Measurements from ENCODE around the gene ROBO3. TPM values are rescaled to one million over a fixed set of nuclear protein-coding genes. Genes with fewer than 3 reads are reported as not detected.

Gene ROBO3
- total and polyA plus RNA-seq, 2 experiments from 2014 or later = 12.1 TPM

DNA sequence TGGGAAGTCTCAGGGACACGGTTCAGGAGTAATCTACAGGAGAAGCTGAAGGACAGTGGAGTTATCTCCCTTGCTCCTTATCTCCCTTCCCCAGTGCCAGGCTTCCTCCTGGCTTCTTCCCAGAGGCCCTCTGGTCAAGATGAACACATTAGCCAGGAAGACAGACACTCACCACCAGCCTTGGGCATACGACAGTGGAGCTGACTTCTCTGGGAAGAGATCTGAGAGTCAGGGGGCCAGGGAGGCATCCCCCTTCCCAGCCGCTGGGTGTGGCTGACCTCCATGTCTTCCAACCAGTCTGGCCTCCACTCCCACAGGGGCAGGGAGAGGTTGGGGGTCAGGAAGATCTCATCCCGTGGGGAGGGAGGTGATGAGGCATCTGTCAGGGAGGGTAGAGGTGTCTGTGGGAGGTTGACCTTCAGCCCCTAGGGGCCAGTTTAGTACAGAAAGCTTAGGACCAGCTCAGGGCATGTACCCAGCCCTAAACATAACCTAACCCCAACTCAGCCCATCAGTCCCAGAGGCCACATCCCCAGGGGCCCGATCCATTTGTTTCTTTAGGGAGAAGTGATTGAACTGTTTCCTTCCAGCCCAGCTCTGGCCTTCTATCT, 19.7 kb downstream of the ROBO3 start:
- 84 to 92% methylated on average over 5 of the region's 5 CpGs for WGBS, 2 experiments (ENCODE audit: low coverage in 1 of 2, low lambda C conversion rate in 2 of 2, missing lambda C conversion rate in 2 of 2)
- no peak overlapping the region for H3K9ac ChIP-seq
- in situ Hi-C loops (cut with MboI) = no loop called here
- H2AFZ ChIP-seq = no peak overlapping the region
- H3K79me2 ChIP-seq (ENCODE audit: insufficient read depth) = no peaks in the 10 kb centered on the region
- H3K27me3 ChIP-seq (replicated peaks; ENCODE audit: insufficient read depth) = no peaks in the 10 kb centered on the region
- no peaks in the 10 kb centered on the region for H3F3A ChIP-seq (ENCODE audit: insufficient read depth)
- no peak for DNase-seq
- H3K36me3 ChIP-seq (ENCODE audit: low read depth) = no peaks in the 10 kb centered on the region
- H3K9me3 ChIP-seq (ENCODE audit: low read depth) = no peaks in the 10 kb centered on the region
- TF ChIP-seq EZH2phosphoT487 (IDR thresholded peaks at IDR 0.05; ENCODE audit: insufficient read depth, low read depth) (no peak), EZH2 (IDR thresholded peaks at IDR 0.05; ENCODE audit: insufficient read depth, poor library complexity, severe bottlenecking) (no peak)
- H3K4me3 ChIP-seq = no peak overlapping the region
- no peaks in the 10 kb centered on the region for H3K4me1 ChIP-seq (ENCODE audit: insufficient read depth)
- H3K9me2 ChIP-seq (ENCODE audit: insufficient read depth) = no peaks in the 10 kb centered on the region
- H4K20me1 ChIP-seq (ENCODE audit: insufficient read depth) = no peaks in the 10 kb centered on the region
- no peak overlapping the region for H3K27ac ChIP-seq
- no peak overlapping the region for H3K4me2 ChIP-seq (ENCODE audit: unreplicated experiment)

DNA sequence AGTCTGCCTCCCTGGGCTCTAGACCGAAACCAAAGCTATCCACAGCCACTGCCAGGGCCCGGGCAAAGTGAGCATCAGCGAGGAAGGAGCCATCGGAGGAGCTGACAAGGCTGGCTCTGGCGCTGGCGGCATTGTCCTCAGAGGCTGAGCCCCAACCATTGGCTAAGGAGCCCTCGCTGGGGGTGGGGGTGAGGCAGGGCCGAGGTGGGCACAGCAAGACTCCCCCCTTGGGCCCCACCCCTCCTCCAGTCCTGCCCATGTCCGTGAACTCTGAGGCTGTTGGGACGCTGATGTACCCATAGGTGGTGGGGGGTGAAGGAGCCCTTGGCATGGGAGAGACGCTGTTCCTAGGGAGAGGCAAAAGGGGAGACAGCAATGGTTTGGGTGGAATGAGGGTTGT, 21.2 kb downstream of the ROBO3 start:
- in situ Hi-C loops (cut with MboI) = no loop called here
- Histone ChIP-seq H3K4me3 (no peak overlapping the region), H3K4me2 (ENCODE audit: unreplicated experiment) (no peak overlapping the region), H3F3A (ENCODE audit: insufficient read depth) (no peaks in the 10 kb centered on the region), H3K36me3 (ENCODE audit: low read depth) (no peaks in the 10 kb centered on the region), H3K27me3 (replicated peaks; ENCODE audit: insufficient read depth) (no peaks in the 10 kb centered on the region), H4K20me1 (ENCODE audit: insufficient read depth) (no peaks in the 10 kb centered on the region), H3K4me1 (ENCODE audit: insufficient read depth) (no peaks in the 10 kb centered on the region), H3K9me3 (ENCODE audit: low read depth) (no peaks in the 10 kb centered on the region), H3K79me2 (ENCODE audit: insufficient read depth) (no peaks in the 10 kb centered on the region), H3K27ac (no peak overlapping the region), H2AFZ (no peak overlapping the region), H3K9ac (no peak overlapping the region), H3K9me2 (ENCODE audit: insufficient read depth) (no peaks in the 10 kb centered on the region)
- TF ChIP-seq EZH2 (IDR thresholded peaks at IDR 0.05; ENCODE audit: insufficient read depth, poor library complexity, severe bottlenecking) (no peak), EZH2phosphoT487 (IDR thresholded peaks at IDR 0.05; ENCODE audit: insufficient read depth, low read depth) (no peak)
- DNase-seq = no peak
- 77 to 84% methylated on average over 11 of the region's 11 CpGs for whole genome bisulfite sequencing, 2 experiments (ENCODE audit: low coverage in 1 of 2, low lambda C conversion rate in 2 of 2, missing lambda C conversion rate in 2 of 2)

DNA sequence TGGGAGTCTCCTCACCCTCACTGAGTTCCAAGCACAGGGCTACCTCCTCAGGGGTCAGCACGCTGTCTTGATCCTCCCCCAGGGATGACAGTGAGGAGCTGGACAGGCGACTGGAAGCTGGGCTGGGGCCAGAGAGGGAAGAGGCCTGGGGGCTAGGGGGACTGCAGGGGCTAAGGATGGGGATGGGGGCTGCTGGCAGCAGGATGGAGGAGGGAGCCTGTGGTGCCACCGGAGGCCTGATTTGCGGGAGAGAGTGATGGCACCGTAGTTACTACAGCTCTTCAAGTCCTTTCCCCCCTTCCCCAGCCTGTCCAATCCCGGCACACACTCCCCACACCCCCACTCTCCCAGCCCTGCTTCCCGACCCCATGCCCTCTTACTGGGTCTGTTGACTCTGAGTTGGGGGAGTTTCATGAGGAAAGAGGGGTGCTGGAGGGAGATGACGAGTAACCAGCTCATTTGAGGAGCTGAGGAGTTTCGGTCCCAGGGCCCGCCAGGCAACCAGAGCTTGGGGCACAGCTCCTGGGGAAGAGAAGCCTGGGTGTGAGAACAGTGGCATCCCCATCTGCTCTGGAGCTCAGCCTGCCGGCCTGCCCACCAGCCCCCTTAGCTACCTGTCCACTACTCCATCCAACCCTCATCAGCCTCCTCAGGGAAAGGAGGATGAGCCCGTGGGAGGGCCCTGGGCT, 21.9 kb downstream of the ROBO3 start:
- in situ Hi-C loops (cut with MboI) = no loop called here
- DNase-seq = no peak
- Histone ChIP-seq H4K20me1 (ENCODE audit: insufficient read depth) (no peaks in the 10 kb centered on the region), H3K36me3 (ENCODE audit: low read depth) (no peaks in the 10 kb centered on the region), H3K9ac (no peak overlapping the region), H3K9me2 (ENCODE audit: insufficient read depth) (no peaks in the 10 kb centered on the region), H3K4me2 (ENCODE audit: unreplicated experiment) (no peak overlapping the region), H3K4me1 (ENCODE audit: insufficient read depth) (no peaks in the 10 kb centered on the region), H3K27ac (no peak overlapping the region), H3K79me2 (ENCODE audit: insufficient read depth) (no peaks in the 10 kb centered on the region), H3F3A (ENCODE audit: insufficient read depth) (no peaks in the 10 kb centered on the region), H3K4me3 (no peak overlapping the region), H3K9me3 (ENCODE audit: low read depth) (no peaks in the 10 kb centered on the region), H2AFZ (no peak overlapping the region), H3K27me3 (replicated peaks; ENCODE audit: insufficient read depth) (no peaks in the 10 kb centered on the region)
- 73 to 77% methylated on average over 6 to 12 of the region's 12 CpGs for WGBS, 2 experiments (ENCODE audit: low coverage in 1 of 2, low lambda C conversion rate in 2 of 2, missing lambda C conversion rate in 2 of 2)
- no peak for TF ChIP-seq EZH2 (IDR thresholded peaks at IDR 0.05; ENCODE audit: insufficient read depth, poor library complexity, severe bottlenecking)
- no peak for TF ChIP-seq EZH2phosphoT487 (IDR thresholded peaks at IDR 0.05; ENCODE audit: insufficient read depth, low read depth)

DNA sequence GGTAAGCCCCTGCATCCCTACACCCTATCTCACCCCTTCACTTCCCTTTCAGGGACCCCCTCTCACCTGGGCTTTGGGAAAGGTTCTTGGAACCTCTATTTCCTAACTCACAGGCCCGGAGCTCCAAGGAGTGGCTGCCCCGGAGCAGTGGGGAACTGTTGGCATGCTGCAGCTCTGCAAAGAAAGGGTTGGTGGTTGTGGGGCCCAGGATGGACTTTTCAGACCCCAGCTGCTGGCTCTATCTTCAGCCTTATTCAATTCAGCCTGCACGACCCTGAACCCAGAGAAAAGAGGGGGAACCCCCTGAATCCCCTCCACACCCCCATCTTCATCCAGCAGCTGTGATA, 22.4 kb downstream of the ROBO3 start:
- no peak for TF ChIP-seq EZH2 (IDR thresholded peaks at IDR 0.05; ENCODE audit: insufficient read depth, poor library complexity, severe bottlenecking)
- no peak overlapping the region for H3K9ac ChIP-seq
- H3K4me3 ChIP-seq = no peak overlapping the region
- in situ Hi-C loops (cut with MboI) = no loop called here
- no peaks in the 10 kb centered on the region for H4K20me1 ChIP-seq (ENCODE audit: insufficient read depth)
- H3K9me3 ChIP-seq (ENCODE audit: low read depth) = no peaks in the 10 kb centered on the region
- H3F3A ChIP-seq (ENCODE audit: insufficient read depth) = no peaks in the 10 kb centered on the region
- no peaks in the 10 kb centered on the region for H3K9me2 ChIP-seq (ENCODE audit: insufficient read depth)
- H3K4me1 ChIP-seq (ENCODE audit: insufficient read depth) = no peaks in the 10 kb centered on the region
- H3K4me2 ChIP-seq (ENCODE audit: unreplicated experiment) = no peak overlapping the region
- no peak overlapping the region for H3K27ac ChIP-seq
- no peak overlapping the region for H2AFZ ChIP-seq
- WGBS, 2 experiments (ENCODE audit: low coverage in 1 of 2, low lambda C conversion rate in 2 of 2, missing lambda C conversion rate in 2 of 2) = 61% methylated on average over 3 of the region's 3 CpGs
- no peaks in the 10 kb centered on the region for H3K79me2 ChIP-seq (ENCODE audit: insufficient read depth)
- DNase-seq = no peak
- no peaks in the 10 kb centered on the region for H3K27me3 ChIP-seq (replicated peaks; ENCODE audit: insufficient read depth)
- no peaks in the 10 kb centered on the region for H3K36me3 ChIP-seq (ENCODE audit: low read depth)

Data from GM23248 (cell line).